Calu3 (cell line): ENCODE results near the gene C9orf78. TPM values are rescaled to one million over a fixed set of nuclear protein-coding genes. Genes with fewer than 3 reads are reported as not detected.

Experiments
- BruUV-seq: library from RNA; stranded (reverse); fragments of 400-500 nt; replicated peaks from 2 replicates; lab custom pipeline; 2021; lab: Mats Ljungman, UMichigan
- CTCF ChIA-PET: fragments of 300-600 bp; sonication (Branson Sonifier 250); formaldehyde crosslinking; loops from one replicate; lab custom pipeline; 2022; ENCODE audit warnings: antibody characterized with exemption; lab: Charles Lee
- DNase-seq: peaks from one replicate; pipeline ENCODE4 v3.0.0; 2022
- H3K27ac Mint-ChIP-seq: one replicate; pipeline ENCODE4 v1.8.0; 2022; ENCODE audit warnings: mixed read lengths; ENCODE audit not compliant: unreplicated experiment
- H3K27me3 Mint-ChIP-seq: one replicate; pipeline ENCODE4 v1.8.0; 2022; ENCODE audit warnings: mixed read lengths; ENCODE audit not compliant: unreplicated experiment
- H3K36me3 Mint-ChIP-seq: one replicate; pipeline ENCODE4 v1.8.0; 2022; ENCODE audit warnings: mild to moderate bottlenecking, moderate library complexity, mixed read lengths; ENCODE audit not compliant: insufficient read depth, unreplicated experiment
- H3K4me1 Mint-ChIP-seq: one replicate; pipeline ENCODE4 v1.8.0; 2022; ENCODE audit warnings: mild to moderate bottlenecking, low read depth, mixed read lengths; ENCODE audit not compliant: unreplicated experiment
- H3K4me3 Mint-ChIP-seq: one replicate; pipeline ENCODE4 v1.8.0; 2022; ENCODE audit warnings: mild to moderate bottlenecking, low read depth, moderate library complexity, mixed read lengths; ENCODE audit not compliant: unreplicated experiment
- H3K9me3 Mint-ChIP-seq: one replicate; pipeline ENCODE4 v1.8.0; 2022; ENCODE audit warnings: low read depth, mixed read lengths; ENCODE audit not compliant: unreplicated experiment
- intact Hi-C: fragments of 100-400 bp; cut with micrococcal nuclease; formaldehyde crosslinking; loops from one replicate; pipeline ENCODE4 v1.10.0; 2022; ENCODE audit not compliant: unreplicated experiment
- microRNA-seq: library from miRNA; unstranded; fragments of <30 nt; microRNA quantifications from one replicate; pipeline ENCODE4 v1.2.0, GENCODE V29; 2022
- total RNA-seq: library from RNA; stranded (reverse); gene quantifications from 2 replicates; pipeline ENCODE4 v1.2.3, GENCODE V29; 2022
- TF ChIP-seq, protein P1 (sequence below): fragments of 200-600 bp; IDR thresholded peaks from one replicate; pipeline ENCODE4 v1.8.0; 2022; ENCODE audit warnings: antibody characterized with exemption; ENCODE audit not compliant: unreplicated experiment

Gene C9orf78
- total RNA-seq, 1 experiment from 2014 or later = 24.5 TPM

DNA sequence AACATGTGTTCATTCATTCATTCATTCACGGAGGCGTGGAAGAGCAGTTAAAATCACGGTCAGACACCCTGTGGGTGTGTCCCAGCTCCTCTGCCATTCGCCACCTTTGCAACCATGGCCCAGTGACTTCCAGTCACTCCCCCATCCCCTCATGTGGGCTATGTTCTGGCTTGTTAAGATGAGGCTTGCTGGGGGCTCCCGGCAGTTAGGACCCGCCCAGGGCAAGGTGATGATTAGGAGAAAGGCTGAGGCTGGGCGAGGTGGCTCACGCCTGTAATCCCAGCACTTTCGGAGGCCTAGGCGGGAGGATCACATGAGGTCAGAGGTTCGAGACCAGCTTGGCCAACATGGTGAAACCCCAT lies 57.3 kb downstream of the C9orf78 start:
- Mint-ChIP-seq H3K9me3 (no peaks in the 10 kb centered on the region), H3K27me3 (no peaks in the 10 kb centered on the region), H3K4me1 (peaks cover 26% of the 10 kb centered on the region), H3K36me3 (peaks cover 16% of the 10 kb centered on the region), H3K4me3 (no peak overlapping the region), H3K27ac (peak overlapping the region; percentile 82)
- no peak for DNase-seq
- CTCF ChIA-PET = interaction anchor here (0.7 to 1.7 kb wide), 3 partner anchors 40 to 1585 kb away, joined by 3 to 11 read pairs (median 5); no protein-coding TSS in a partner anchor
- intact Hi-C loops = loop anchor here (10.0 kb wide), 1 partner anchor 643 kb away; no protein-coding TSS in a partner anchor
- BruUV-seq = no TSS peak
- TF ChIP-seq, protein P1, sequence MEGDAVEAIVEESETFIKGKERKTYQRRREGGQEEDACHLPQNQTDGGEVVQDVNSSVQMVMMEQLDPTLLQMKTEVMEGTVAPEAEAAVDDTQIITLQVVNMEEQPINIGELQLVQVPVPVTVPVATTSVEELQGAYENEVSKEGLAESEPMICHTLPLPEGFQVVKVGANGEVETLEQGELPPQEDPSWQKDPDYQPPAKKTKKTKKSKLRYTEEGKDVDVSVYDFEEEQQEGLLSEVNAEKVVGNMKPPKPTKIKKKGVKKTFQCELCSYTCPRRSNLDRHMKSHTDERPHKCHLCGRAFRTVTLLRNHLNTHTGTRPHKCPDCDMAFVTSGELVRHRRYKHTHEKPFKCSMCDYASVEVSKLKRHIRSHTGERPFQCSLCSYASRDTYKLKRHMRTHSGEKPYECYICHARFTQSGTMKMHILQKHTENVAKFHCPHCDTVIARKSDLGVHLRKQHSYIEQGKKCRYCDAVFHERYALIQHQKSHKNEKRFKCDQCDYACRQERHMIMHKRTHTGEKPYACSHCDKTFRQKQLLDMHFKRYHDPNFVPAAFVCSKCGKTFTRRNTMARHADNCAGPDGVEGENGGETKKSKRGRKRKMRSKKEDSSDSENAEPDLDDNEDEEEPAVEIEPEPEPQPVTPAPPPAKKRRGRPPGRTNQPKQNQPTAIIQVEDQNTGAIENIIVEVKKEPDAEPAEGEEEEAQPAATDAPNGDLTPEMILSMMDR = no peak

Small RNAs within 50 kb of the gene (microRNA-seq; reads per million reads assigned to microRNA genes)
- not detected for gene MIR6855

Other genes with a start within 250 kb of the C9orf78 start
- not detected in 2 replicates for gene C9orf50, start 214.2 kb downstream of the C9orf78 start, total RNA-seq
- 34.7 and 36.1 TPM in 2 replicates for gene NTMT1, start 209.1 kb downstream of the C9orf78 start, total RNA-seq
- gene ASB6, start 193.1 kb downstream of the C9orf78 start, total RNA-seq = 15.5 and 18.4 TPM in 2 replicates
- gene PRRX2, start 169.6 kb downstream of the C9orf78 start, total RNA-seq = not detected in 2 replicates
- gene PTGES, start 82.2 kb downstream of the C9orf78 start, total RNA-seq = 6.3 and 7.4 TPM in 2 replicates
- gene TOR1B, start 32.1 kb downstream of the C9orf78 start, total RNA-seq = 20.9 and 28.3 TPM in 2 replicates
- 34.2 and 36.3 TPM in 2 replicates for gene TOR1A, start 11.1 kb downstream of the C9orf78 start, total RNA-seq
- 11.3 and 14.9 TPM in 2 replicates for gene USP20, start 183 bp upstream of the C9orf78 start, total RNA-seq
- 9.6 and 9.9 TPM in 2 replicates for gene FNBP1, start 207.9 kb upstream of the C9orf78 start, total RNA-seq
- 39.9 and 43.4 TPM in 2 replicates for gene GPR107, start 218.6 kb upstream of the C9orf78 start, total RNA-seq